HepG2 (cell line): ENCODE results near the gene OPRL1. TPM values are rescaled to one million over a fixed set of nuclear protein-coding genes. Genes with fewer than 3 reads are reported as not detected.

Experiments used
- AKNA ChIP-seq: sonication (generic); formaldehyde crosslinking; IDR thresholded peaks from 2 replicates; pipeline ENCODE4 v1.4.0; 2020; ENCODE audit warnings: missing genetic modification reagents, borderline replicate concordance
- ELF1 ChIP-seq: sonication (generic); formaldehyde crosslinking; IDR thresholded peaks from 2 replicates; pipeline ENCODE4 v1.4.0; 2020; ENCODE audit warnings: missing genetic modification reagents
- FOSL2 ChIP-seq: sonication (generic); formaldehyde crosslinking; IDR thresholded peaks from 2 replicates; pipeline ENCODE4 v1.4.0; 2020; ENCODE audit warnings: missing genetic modification reagents
- FOXP4 ChIP-seq: sonication (generic); formaldehyde crosslinking; IDR thresholded peaks from 2 replicates; pipeline ENCODE4 v1.4.0; 2020; ENCODE audit warnings: missing genetic modification reagents
- HIVEP1 ChIP-seq: sonication (generic); formaldehyde crosslinking; IDR thresholded peaks from 2 replicates; pipeline ENCODE4 v1.4.0; 2020; ENCODE audit warnings: mild to moderate bottlenecking, missing genetic modification reagents
- JDP2 ChIP-seq: sonication (generic); formaldehyde crosslinking; IDR thresholded peaks from 2 replicates; pipeline ENCODE4 v1.8.1; 2022; ENCODE audit warnings: missing genetic modification reagents, borderline replicate concordance
- MEF2D ChIP-seq: sonication (generic); formaldehyde crosslinking; IDR thresholded peaks from 2 replicates; pipeline ENCODE4 v1.5.1; 2020; ENCODE audit warnings: mild to moderate bottlenecking, missing genetic modification reagents
- NPAS2 ChIP-seq: sonication (generic); formaldehyde crosslinking; IDR thresholded peaks from 2 replicates; pipeline ENCODE4 v1.8.0; 2022; ENCODE audit warnings: mild to moderate bottlenecking, missing genetic modification reagents, borderline replicate concordance
- ONECUT2 ChIP-seq: sonication (generic); formaldehyde crosslinking; IDR thresholded peaks from 2 replicates; pipeline ENCODE4 v1.4.0; 2020; ENCODE audit warnings: missing genetic modification reagents
- SP2 ChIP-seq: sonication (generic); formaldehyde crosslinking; IDR thresholded peaks from 2 replicates; pipeline ENCODE4 v1.5.1; 2020; ENCODE audit warnings: mild to moderate bottlenecking, missing genetic modification reagents
- THAP11 ChIP-seq: IDR thresholded peaks from 2 replicates; pipeline ENCODE4 v1.6.1; 2016; ENCODE audit warnings: missing biosample characterization, missing genetic modification reagents
- TSC22D2 ChIP-seq: sonication (generic); formaldehyde crosslinking; IDR thresholded peaks from 2 replicates; pipeline ENCODE4 v1.5.1; 2020; ENCODE audit warnings: missing genetic modification reagents, mild to moderate bottlenecking, borderline replicate concordance
- ZBTB3 ChIP-seq: sonication (generic); formaldehyde crosslinking; IDR thresholded peaks from 2 replicates; pipeline ENCODE4 v1.4.0; 2020; ENCODE audit warnings: low read depth, mild to moderate bottlenecking, moderate library complexity, missing genetic modification reagents, borderline replicate concordance
- ZBTB38 ChIP-seq: sonication (generic); formaldehyde crosslinking; IDR thresholded peaks from 2 replicates; pipeline ENCODE4 v1.5.1; 2020; ENCODE audit warnings: mild to moderate bottlenecking, missing genetic modification reagents
- ZC3H4 ChIP-seq: sonication (generic); formaldehyde crosslinking; IDR thresholded peaks from 2 replicates; pipeline ENCODE4 v1.4.0; 2020; ENCODE audit warnings: missing genetic modification reagents, borderline replicate concordance
- ZEB1 ChIP-seq: IDR thresholded peaks from 2 replicates; pipeline ENCODE4 v1.6.1; 2012; ENCODE audit warnings: mild to moderate bottlenecking, low read depth, inconsistent platforms; ENCODE audit not compliant: insufficient replicate concordance
- ZNF260 ChIP-seq: sonication (generic); formaldehyde crosslinking; IDR thresholded peaks from 2 replicates; pipeline ENCODE4 v1.4.0; 2020; ENCODE audit warnings: missing genetic modification reagents, low read depth, mild to moderate bottlenecking, borderline replicate concordance
- ZNF274 ChIP-seq: sonication (generic); formaldehyde crosslinking; IDR thresholded peaks from 2 replicates; pipeline ENCODE4 v1.5.1; 2020; ENCODE audit warnings: mild to moderate bottlenecking, missing genetic modification reagents
- ZNF280B ChIP-seq: sonication (generic); formaldehyde crosslinking; IDR thresholded peaks from 2 replicates; pipeline ENCODE4 v1.5.0; 2020; ENCODE audit warnings: missing genetic modification reagents, mild to moderate bottlenecking, borderline replicate concordance
- ZNF446 ChIP-seq: sonication (generic); formaldehyde crosslinking; IDR thresholded peaks from 2 replicates; pipeline ENCODE4 v1.5.0; 2020; ENCODE audit warnings: mild to moderate bottlenecking, missing genetic modification reagents
- ZNF503 ChIP-seq: sonication (generic); formaldehyde crosslinking; IDR thresholded peaks from 2 replicates; pipeline ENCODE4 v1.4.0; 2020; ENCODE audit warnings: missing genetic modification reagents
- polyA plus RNA-seq, 8 experiments: library from polyadenylated mRNA; depleted of rRNA in 3 of 8; stranded (reverse) in 7 of 8; unstranded in 1 of 8; fragments of >200 nt; fragmentation: Illumina TruSeq in 4 of 8; extraction: Trizol in 4 of 8; gene quantifications; 2 replicates each; pipeline versions ENCODE4 v1.2.1 to v1.2.3, GENCODE V29; 2011 to 2016; ENCODE audit warnings: low read depth in 4 of 8, missing spikeins in 1 of 8, mixed read lengths in 1 of 8; ENCODE audit not compliant: insufficient read depth in 1 of 8
- total RNA-seq, 5 experiments: library from RNA; depleted of rRNA; stranded (reverse); fragments of >200 nt; fragmentation: Illumina TruSeq; extraction: Trizol; gene quantifications; 2 replicates each; pipeline ENCODE4 v1.2.3, GENCODE V29; 2016; ENCODE audit warnings: low read depth in 1 of 5

OPRL1 gene
- total and polyA plus RNA-seq, 2 of the 13 experiments (the other 11 are each of a cell fraction or from before 2014, with no cell fraction given), result 0.35 to 0.71 TPM

- TF ChIP-seq FOXP4 (CRISPR knock-in tag), result no peak
- no peak for TF ChIP-seq JDP2 (CRISPR knock-in tag)
- TF ChIP-seq THAP11 (CRISPR knock-in tag), result peak; percentile 45; the same call in 1 of the 2 replicates
- no peak for TF ChIP-seq ZNF280B
- TF ChIP-seq TSC22D2, result no peak
- no peak for TF ChIP-seq ZBTB3 (CRISPR knock-in tag)
- no peak for TF ChIP-seq MEF2D (CRISPR knock-in tag)
- TF ChIP-seq ZBTB38 (CRISPR knock-in tag), result peak; percentile 53; the same call in 1 of the 2 replicates
- no peak for TF ChIP-seq ELF1 (CRISPR knock-in tag)
- TF ChIP-seq ZNF274 (CRISPR knock-in tag), result no peak
- no peak for TF ChIP-seq AKNA
- no peak for TF ChIP-seq ZNF446
- TF ChIP-seq ZEB1, result no peak
- TF ChIP-seq ZC3H4 (CRISPR knock-in tag), result no peak
- peak; percentile 46; the same call in 1 of the 2 replicates for TF ChIP-seq FOSL2
- no peak for TF ChIP-seq ZNF503 (CRISPR knock-in tag)
- no peak for TF ChIP-seq NPAS2 (CRISPR knock-in tag)
- TF ChIP-seq SP2 (CRISPR knock-in tag), result no peak
- TF ChIP-seq HIVEP1, result no peak
- TF ChIP-seq ZNF260 (CRISPR knock-in tag), result no peak
- no peak for TF ChIP-seq ONECUT2 (CRISPR knock-in tag)
These were observed 3.5 kb downstream of the OPRL1 start (continued) for GRCh38 chr20:64083378-64083803.
